ENCODE data around the gene SH3RF3.

SH3RF3 gene

DNA sequence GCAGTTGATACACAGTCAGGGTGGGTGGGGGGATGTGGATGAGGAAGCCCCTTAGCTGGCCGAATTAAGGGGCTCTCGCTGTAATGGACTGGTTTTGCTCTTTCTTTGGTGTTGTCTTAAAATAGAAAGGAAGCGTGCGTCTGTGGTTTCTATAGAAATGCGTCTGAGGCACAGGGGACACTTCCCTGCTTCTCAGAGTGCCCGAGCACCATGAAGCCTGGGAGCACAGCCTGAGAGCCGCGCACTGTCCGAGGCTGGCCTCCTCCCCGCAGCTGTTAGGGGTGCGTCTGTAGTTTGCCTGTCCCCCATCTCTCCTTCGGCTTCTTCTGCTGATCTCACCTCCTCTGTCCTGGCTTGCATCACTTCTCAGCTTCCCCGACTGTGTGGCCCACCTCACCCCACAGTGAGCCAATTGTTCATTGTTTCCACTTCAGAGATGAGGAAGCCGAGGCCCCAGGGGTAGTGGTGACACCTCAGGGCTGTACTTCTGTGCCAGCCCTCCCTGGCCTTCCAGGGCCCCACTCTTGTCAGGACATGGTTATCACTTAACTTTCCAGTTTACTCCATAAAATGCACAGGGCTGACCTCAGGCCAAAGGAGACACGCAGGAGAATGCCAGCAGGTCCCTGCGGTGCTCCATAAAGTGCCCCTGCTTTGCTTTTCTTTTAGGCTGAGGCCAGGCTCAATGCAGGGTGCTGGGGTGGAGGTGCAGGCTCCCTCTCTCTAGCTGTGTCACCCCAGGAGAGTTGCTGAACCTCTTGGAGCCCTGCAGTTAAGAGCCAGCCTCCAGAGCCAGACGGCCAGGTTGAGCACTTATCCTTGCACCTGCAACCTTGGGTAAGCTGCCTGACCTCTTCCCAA lies 274.2 kb downstream of the SH3RF3 start:
- no peak for DNase-seq

DNA sequence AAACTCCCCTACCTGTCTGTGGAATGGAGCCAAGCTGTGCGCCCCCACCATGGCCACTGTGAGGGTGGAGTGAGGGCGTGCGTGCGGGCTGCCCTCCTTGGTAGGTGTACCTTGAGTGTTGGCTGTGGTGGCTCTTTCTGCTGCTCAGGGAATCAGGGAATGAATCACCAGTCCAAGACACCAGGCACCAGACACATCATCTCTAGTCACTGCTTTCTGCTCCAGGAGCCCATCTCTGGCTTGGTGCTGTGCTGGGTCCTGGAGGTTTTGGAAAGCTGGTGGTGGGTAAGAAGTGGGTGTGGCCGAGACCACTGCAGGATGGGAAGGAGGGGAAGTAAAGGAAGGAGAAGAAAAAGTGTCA lies 274.8 kb downstream of the SH3RF3 start:
- DNase-seq: no peak

DNA sequence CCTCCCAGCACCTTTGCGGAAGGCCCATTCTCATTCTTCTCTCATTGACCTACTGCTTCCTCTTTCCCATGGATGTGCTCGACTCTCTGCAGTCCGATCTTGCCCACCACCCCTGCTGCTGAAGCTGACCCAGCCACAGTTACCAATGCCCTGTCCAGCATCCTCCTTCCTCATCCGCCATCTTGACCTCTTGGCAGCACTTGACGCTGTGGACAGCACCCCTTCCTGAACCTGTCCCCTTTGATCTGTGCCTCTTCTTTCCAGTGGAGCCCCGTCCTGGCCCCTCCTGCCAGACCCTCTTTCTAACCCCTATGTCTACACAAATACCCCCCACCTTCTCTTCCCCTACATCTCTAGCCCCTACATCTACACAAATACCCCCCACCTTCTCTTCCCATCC lies 275.7 kb downstream of the SH3RF3 start:
- DNase-seq: no peak

DNA sequence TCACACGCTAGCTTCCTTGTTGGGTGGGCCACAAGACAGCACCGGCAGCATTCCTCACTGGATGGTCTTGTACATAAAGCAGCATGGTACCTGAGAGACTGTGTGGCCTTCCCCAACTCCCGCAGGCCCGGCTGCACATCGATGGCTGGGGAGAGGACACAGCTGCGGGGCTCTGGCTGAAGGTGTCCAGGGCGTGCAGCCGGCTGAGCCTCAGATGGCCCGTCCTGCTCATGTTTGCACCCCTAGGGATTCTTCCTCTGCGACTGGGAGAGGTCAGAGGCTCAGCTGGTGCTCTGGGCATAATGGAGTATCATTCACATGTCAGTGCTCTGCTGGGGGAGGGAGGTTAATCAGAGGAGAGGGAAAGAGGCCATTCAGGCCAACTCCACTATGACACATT lies 276.9 kb downstream of the SH3RF3 start:
- no peak for DNase-seq

DNA sequence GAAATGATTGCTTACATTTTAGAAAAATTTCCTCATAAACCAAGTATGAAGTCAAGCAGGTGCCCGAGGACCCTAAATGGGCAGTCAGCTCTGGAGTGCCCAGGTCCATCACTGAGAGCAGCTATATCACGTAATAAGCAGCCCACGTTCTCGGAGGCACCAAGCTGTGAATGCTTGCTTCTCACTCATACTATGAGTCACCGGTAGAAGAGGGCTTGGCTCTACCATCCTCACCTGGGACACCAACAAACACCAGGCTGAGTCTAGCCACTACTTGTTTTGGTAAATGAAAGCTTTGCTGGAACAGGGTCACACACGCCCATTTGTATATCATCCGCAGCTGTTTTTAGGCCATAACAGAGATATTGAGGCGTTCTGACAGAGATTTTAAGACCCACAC lies 277.3 kb downstream of the SH3RF3 start:
- no peak for DNase-seq

DNA sequence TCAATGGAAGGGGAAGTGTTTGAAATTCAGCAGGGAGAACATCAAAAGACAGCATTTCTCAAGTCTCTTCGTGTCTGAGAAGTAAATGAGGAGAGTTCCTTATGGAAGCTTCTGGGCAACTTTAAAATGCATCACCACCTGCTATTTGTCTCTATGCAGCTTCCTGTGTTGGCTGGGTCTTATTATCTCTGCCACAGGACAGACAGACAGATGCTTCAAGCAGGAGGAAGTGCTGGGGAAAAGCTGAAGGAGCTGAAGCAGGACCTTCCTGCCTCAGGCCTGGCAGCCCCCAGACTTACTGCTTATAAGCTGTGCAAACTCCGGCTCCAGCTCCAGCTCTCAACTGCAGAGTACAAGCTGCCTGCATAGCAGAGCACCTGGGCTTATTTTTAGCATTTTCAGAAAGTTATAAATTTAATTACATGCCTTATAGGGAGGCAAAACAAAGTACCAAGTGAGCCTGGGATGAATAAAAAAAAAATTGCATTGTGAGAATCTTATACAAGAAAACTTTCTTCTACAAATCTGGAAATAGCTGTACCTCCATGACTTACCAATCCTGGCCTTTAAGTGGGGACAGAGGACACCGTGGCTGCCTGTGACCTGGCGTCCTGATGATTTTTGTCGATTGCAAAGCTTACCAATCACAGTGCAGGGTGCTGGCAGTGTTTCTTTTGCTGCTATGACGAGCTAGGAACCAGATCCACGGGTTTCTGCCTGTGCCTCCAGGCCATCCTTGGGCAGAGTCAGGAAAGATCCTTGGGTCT lies 278.5 kb downstream of the SH3RF3 start:
- no peak for DNase-seq

DNA sequence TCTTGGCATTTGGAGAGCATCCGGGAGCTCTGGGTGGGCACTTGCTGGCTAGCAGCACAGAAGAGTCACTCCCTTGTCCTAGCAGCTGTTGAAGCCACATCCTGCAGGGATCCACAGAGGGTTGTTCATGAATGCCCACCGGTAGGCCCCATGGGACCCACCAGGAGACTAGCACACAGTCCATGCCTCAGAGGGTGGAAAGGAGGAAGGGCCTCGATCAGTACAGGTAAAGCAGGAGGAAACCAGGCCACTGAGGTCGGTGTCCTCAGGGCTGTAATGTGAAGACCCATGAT lies 279.0 kb downstream of the SH3RF3 start:
- no peak for DNase-seq

DNA sequence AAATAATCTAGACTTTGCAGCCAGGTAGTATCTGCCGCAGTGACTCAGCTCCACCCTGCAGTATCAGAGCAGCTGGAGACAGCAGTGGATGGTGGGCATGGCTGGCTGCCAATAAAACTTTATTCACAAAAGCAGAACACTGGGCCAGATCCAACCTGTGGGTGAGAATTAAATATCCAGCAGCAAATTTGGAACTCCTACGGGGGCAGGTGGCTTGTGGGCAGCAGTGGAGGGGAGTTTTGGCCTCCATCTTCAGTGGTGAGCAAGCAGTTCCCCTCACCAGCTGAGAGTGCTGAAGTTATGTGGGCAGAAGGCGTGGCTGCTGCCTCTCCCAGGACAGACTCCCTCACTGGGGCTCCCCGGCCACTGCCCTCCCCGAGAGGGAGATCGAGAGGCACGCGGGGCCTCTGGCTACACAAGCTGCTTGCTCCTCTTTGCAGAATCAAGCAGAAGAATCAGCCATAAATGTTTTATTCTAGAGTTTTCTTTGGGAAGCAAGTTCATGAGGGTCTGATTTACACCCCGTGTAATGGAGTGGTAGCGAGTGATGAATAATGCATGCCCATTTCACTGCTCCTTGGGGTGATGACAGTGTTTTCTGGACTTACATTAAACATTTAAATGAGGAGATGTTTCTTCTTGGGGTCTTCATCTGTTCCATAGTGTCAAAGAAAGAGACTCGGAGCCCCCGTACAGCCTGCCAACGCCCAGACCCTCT lies 280.5 kb downstream of the SH3RF3 start:
- DNase-seq: no peak

DNA sequence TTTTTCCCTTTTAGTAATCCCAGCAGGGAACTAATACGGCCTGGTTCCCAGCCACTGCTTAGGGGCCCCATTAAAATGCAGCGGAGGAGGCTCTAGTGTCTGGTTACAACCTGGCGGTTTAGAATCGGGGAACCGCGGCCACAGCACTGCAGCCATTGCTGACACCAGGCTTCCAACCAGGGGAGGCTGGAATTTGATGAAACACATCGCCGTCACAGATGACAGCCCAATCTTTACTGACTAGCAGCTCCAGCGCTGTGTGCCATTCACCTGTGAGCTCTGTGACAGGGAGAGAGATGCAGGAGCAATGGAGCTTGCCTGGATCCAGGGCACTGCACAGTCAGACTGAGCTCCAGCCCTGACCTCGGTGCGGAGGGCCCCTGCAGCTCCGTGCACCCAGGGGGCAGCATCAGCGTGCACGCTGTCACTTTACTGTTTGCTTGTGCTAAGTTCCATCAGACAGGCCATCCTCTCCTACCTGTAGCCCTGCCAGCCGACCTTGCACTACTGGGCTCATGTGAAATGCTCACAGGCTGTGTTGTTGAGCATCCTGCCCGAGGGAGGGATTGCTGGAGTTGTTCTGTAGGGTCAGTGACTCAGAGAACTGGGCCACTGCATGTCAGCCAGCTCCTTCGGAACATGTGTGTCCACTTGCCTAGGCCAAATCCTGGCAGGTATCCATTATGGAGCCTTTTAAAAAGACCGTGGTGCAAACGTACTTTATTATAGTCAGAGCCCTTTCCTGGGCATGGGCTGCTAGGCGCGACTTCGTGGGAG lies 281.2 kb downstream of the SH3RF3 start:
- DNase-seq: no peak

DNA sequence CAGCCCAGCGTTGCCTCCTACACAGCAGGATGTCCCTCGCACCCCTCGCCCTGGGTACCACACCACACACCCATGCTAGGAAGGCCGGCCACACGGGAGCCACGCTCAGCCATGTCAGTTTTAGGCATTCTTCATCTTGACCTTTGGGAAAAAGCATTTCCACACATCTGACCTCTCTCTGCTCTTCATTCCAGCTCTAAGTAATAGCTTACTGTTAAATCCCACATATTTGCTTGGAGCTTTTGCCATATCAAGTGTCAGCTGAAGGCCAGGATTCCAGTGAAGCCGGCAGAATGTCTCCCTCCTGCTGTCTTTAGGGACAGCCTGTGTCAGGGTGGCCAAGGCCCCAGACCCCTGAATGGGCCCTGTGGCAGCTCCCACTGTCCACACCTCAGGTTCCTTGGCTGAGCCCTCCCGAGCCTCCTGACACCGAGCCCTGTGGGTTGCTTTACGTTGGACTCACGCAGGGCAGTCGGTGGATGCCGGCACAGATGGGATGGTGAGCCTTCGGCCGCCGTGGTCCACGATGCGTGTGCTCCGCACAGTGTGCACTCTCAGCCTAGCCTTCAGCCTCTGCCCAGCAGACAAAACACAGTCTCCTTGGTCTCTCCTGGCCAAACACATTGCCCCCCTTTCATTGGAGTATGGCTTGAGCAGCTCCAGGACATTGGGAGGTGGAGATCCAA lies 282.8 kb downstream of the SH3RF3 start:
- no peak for DNase-seq

DNA sequence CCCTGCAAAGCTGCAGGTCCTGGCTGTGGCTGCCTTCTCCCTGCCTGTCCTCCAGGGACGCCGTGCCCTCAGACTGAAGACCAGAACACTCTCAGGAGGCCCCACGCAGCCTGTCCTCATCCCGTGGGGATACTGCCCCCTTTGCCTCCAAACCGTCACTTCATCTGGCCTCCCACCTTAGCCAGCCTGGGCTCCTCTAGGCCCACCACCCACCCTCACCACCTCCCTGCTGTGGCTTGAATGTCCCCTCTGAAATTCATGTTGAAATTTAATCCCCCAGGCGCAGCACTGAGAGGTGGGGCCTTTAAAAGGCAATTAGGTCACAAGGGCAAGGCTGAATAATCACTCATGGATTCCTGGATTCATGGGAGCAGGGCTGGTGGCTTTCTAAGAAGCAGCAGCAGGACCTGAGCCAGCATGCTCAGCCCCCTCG lies 286.6 kb downstream of the SH3RF3 start:
- no peak for DNase-seq

DNA sequence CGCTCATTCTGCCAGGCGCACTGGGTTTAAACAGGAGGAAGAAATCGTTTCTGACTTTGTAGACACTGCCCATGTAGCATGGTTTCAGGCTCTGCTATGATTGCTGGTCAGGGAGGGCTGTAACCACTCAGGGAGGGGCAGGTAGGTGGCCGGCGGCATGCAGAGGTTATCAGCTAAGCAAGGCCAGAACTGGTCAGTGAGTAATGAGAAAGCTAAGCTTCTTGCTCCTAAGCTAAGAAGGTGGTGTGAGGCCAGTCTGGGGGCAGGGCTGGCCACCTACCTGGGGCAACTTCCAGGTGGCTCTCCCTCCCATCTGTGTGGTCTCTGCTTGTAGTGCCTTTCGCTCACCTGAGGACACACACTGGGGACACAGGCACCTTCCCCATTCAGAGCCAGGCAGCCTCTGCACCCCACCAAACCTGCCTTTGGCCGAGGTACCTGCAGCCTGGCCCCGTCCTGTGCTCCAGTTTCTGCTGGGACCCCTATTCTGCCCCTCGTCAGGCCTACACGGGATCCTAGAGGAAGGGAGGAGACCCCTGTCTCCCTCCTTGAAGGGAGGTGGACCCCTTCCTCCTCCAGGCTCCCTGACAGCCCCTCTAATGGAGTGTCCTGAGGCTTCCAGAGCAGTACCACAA lies 288.8 kb downstream of the SH3RF3 start:
- no peak for DNase-seq

DNA sequence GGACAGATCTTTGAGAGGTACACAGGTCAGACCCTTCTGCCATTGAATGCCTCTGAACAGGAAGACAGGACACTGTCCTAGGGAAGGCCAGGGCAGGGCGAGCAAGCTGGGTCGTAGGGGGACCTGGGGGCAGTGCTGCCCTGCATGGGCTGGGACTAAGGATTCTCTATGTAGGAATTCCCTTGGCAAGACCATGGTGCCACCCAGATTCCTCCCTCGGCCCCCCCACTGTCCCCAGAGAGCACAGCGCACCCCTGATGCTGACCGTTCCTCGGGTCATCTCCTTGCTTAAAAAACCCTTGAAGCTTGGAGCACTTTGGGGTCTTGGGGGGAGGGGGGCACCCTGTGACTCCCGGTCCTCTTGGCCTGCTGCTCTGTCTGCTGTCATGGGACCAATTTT lies 289.7 kb downstream of the SH3RF3 start:
- no peak for DNase-seq

DNA sequence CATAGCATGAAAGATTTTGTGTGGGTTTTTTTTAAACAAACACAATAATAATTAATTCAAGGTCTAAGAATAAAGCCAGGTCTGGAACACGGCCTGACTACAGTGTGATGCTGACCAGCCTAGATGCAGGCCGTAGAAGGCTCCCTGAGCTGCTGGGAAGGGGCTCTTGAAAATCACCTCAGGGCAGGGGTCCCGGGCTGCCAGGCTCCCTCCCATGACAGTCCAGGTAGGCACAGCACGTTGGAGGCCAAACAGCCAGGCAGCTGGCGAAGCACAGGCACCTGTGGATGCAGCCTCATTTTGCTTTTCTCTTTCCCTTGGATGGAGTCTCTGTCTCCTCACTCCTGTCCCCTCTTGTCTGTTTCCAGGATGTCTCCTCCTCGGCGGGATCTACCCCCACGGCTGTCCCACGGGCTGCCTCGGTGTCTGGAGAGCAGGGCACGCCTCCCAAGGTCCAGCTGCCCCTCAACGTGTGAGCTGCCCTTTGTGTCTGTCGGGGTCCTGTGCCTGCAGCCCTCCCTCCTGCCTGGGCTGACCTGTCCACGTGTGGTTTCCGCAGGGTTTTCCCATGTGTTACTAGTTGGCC lies 290.3 kb downstream of the SH3RF3 start:
- no peak for DNase-seq

DNA sequence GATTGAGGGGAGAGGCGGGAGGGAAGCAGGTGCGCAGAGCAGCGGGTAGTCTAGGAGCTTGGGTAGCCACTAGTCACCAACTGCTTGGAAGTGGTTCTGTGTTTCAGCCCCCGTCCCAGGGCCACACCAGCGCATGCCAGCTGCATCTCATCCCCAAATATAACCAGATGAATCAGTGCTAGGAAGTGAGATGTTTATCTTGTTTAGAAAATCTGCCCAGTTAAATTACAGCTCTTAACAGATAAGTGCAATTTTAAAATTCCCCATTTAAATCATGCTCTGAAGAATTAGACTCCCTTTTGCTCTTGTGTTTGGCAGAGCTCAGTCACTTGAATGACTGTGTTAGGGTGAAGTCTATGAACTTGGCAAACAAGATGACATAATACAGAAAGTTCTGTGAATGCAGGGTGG lies 291.0 kb downstream of the SH3RF3 start:
- no peak for DNase-seq

DNA sequence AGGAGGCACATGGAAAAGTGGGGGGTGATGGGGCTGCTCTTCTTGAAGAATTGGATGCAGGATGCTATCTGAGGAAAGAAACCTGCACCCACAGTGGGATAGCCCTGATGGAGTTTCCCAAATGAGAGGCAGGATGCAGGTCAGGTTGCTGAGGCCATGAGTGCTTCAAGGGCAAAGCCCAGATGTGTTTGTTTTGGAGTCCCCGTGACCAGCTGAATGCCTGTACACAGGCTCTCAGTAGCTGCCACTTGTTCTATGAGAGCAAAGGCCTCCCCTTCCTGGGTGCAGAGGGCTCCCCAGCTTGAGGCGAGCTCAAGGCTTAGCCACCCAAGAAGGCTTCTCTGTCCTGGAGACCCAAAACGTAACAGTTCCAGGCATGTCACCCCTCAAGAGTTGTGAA lies 292.1 kb downstream of the SH3RF3 start:
- no peak for DNase-seq

DNA sequence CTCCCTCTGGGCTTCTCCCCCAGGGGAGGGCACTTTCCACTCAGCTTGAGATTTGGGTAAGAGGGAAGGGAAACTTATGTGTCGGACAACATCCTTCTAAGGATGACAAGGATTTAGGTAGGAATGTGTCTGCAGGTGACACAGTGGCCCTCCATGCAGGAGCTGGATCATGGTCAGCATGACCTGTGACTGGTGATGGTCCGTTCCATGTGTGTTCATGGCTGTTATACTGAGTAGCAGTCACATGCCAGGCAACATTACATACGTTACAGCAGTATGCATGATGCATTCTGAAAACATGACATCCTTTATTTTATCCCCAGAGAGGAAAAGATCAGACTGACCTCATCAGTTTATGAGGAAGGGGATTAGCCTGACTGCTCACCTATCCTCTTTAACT lies 292.6 kb downstream of the SH3RF3 start:
- no peak for DNase-seq

DNA sequence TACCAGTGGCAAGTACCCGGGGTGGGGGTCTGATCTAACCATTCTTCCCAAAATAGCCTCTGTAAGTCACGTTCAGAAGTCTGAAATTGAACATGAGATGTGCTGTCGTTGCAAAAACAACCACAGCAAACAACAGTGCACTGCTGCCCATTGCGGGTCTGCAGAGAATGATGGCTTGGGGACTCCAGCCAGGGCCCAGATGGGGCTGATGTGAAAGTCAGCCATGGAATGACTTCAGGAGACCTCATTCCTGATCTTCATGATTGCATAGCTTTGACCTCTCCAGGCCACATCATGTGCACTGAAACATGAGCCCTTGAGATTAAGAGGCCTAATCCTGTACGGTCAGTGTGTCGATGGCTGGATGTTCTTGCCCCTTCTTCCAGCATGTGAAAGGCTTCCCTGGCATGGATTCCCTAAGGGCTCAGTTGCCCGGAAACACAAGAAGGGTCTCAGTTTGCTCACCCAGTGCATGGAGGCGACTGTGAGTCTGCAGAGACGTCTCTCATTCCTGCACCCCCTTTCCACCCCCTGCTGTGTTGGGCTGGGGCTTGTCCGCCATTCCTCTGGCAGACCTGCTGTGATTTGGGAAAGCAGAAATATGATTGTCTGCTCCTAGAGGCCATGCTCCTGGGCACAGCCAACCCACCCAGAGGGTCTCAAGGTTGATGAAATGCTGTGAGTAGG lies 293.2 kb downstream of the SH3RF3 start:
- DNase-seq: no peak

DNA sequence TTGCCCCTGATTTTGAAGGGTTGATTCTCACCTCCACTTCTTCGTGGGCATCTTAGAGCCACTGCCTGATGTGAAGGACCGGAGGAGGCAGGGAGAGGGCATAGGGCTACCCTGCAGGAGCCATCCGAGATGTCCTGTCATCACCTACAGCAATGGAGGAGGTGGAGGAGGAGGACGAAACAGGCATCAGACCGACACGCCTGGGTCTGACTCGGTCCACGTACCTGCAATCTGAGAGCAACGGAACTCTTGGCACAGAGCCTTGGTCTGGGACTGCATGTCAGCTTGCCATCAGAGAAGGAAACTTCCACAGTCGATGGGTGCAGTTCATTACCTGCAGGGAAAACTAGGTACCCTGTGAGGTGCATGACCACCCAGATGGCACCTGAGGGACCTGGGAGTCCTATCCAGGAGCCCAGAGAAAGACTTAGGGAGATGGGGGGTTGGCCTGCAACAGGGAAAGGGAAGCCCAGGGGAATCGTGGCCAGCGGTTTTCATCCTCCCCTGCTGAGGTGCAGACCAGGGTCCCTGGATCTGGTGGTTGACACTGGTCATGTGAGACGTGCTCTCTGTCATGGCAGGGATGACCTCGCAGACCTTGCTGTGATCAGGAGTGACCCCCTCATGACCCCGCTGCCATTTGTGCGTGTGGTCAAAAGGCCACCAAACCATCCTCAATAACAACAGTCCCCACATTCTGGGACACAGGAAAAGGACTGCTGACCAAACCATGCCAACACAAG lies 293.9 kb downstream of the SH3RF3 start:
- no peak for DNase-seq
